DMS114 treated with DMSO at 0.1 percent for 48 hours (cell line): ENCODE results near the gene SFRP2.

Experiments used
- DNase-seq: peaks from one replicate; lab custom pipeline; 2025; ENCODE audit not compliant: unreplicated experiment; lab: John Stamatoyannopoulos, UW

Gene SFRP2

GRCh38 chr4:153788413-153789276 is at the start of gene SFRP2:
Gene SFRP2 (minus strand): TSS chr4:153789083. CDS start chr4:153788835, 248 bp downstream.
- DNase-seq, result peak; percentile 5

GRCh38 chr4:153838564-153838963 is 49.7 kb upstream of the SFRP2 start:
- no peak for DNase-seq

GRCh38 chr4:153834901-153835300 is 46.0 kb upstream of the SFRP2 start:
- no peak for DNase-seq

GRCh38 chr4:153832720-153833287 is 43.9 kb upstream of the SFRP2 start:
- no peak for DNase-seq

- DNase-seq, result no peak
Measured at GRCh38 chr4:153832054-153832453, 43.2 kb upstream of the SFRP2 start.

- no peak for DNase-seq
Measured at GRCh38 chr4:153831245-153831644, 42.4 kb upstream of the SFRP2 start.

GRCh38 chr4:153825691-153826090 is 36.8 kb upstream of the SFRP2 start:
- DNase-seq, result no peak

- no peak for DNase-seq
Measured at GRCh38 chr4:153825126-153825525, 36.2 kb upstream of the SFRP2 start.

- no peak for DNase-seq
Measured at GRCh38 chr4:153824501-153824900, 35.6 kb upstream of the SFRP2 start.

- no peak for DNase-seq
Measured at GRCh38 chr4:153823483-153823882, 34.6 kb upstream of the SFRP2 start.

- no peak for DNase-seq
Measured at GRCh38 chr4:153822316-153822715, 33.4 kb upstream of the SFRP2 start.

GRCh38 chr4:153817466-153817865 is 28.6 kb upstream of the SFRP2 start:
- DNase-seq, result no peak

- no peak for DNase-seq
Measured at GRCh38 chr4:153816542-153816941, 27.7 kb upstream of the SFRP2 start.

- no peak for DNase-seq
Measured at GRCh38 chr4:153814789-153815188, 25.9 kb upstream of the SFRP2 start.

- no peak for DNase-seq
Measured at GRCh38 chr4:153809916-153810810, 21.3 kb upstream of the SFRP2 start.

GRCh38 chr4:153809307-153809706 is 20.4 kb upstream of the SFRP2 start:
- no peak for DNase-seq

GRCh38 chr4:153808175-153808574 is 19.3 kb upstream of the SFRP2 start:
- DNase-seq, result no peak

- no peak for DNase-seq
Measured at GRCh38 chr4:153806073-153806472, 17.2 kb upstream of the SFRP2 start.

- no peak for DNase-seq
Measured at GRCh38 chr4:153804722-153805121, 15.8 kb upstream of the SFRP2 start.

GRCh38 chr4:153799694-153800074 is 10.8 kb upstream of the SFRP2 start:
- no peak for DNase-seq

GRCh38 chr4:153798901-153799693 is 10.2 kb upstream of the SFRP2 start:
- DNase-seq, result no peak
